Subcutaneous abdominal adipose tissue (tissue), 5 donors: ENCODE measurements around the gene EFNA5.

ENCODE experiments used
- H3K27ac ChIP-seq: one replicate; pipeline ENCODE4 v1.7.0; 2013; ENCODE audit warnings: low read depth, mild to moderate bottlenecking, inconsistent platforms, low read length, moderate library complexity
- H3K27me3 ChIP-seq, 5 donors: one replicate each; pipeline ENCODE4 v1.7.0; 2013; ENCODE audit warnings: low read length in 5 of 5, inconsistent platforms in 1 of 5; ENCODE audit not compliant: control insufficient read depth in 5 of 5, insufficient read depth in 4 of 5
- H3K36me3 ChIP-seq, 5 donors: one replicate each; pipeline ENCODE4 v1.7.0; 2013; ENCODE audit warnings: low read length in 5 of 5; ENCODE audit not compliant: control insufficient read depth in 5 of 5, insufficient read depth in 5 of 5
- H3K4me1 ChIP-seq, 5 donors: one replicate each; pipeline ENCODE4 v1.7.0; 2013; ENCODE audit warnings: low read length in 5 of 5, mild to moderate bottlenecking in 3 of 5, moderate library complexity in 1 of 5; ENCODE audit not compliant: control insufficient read depth in 5 of 5, insufficient read depth in 5 of 5
- H3K4me3 ChIP-seq, 5 donors: one replicate each; pipeline ENCODE4 v1.7.0; 2013; ENCODE audit warnings: low read length in 5 of 5, low read depth in 1 of 5
- H3K9ac ChIP-seq, 5 donors: one replicate each; pipeline ENCODE4 v1.7.0; 2013; ENCODE audit warnings: low read length in 5 of 5, mild to moderate bottlenecking in 4 of 5, moderate library complexity in 3 of 5
- H3K9me3 ChIP-seq, 5 donors: one replicate each; pipeline ENCODE4 v1.7.0; 2013; ENCODE audit warnings: low read length in 5 of 5; ENCODE audit not compliant: control insufficient read depth in 5 of 5
- donor health status: healthy.
- donor health status: healthy.
- donor health status: healthy.
- donor health status: healthy.
- donor health status: healthy.

EFNA5 gene

GRCh38 chr5:107665036-107665570 lies 5.6 kb downstream of the EFNA5 start:
- Histone ChIP-seq H3K36me3 (no peaks in the 10 kb centered on the region), H3K9me3 (no peaks in the 10 kb centered on the region), H3K27ac (peak overlapping the region; percentile 59), H3K27me3 (peaks cover 0 to 6% (median 0%) of the 10 kb centered on the region in 5 donors), H3K9ac (peak overlapping the region in 1 of 5 donors; percentile 0), H3K4me1 (peaks cover 0 to 26% (median 25%) of the 10 kb centered on the region in 5 donors), H3K4me3 (no peak overlapping the region)

GRCh38 chr5:107663697-107664096 lies 7.0 kb downstream of the EFNA5 start:
- no peaks in the 10 kb centered on the region for H3K36me3 ChIP-seq

DNA sequence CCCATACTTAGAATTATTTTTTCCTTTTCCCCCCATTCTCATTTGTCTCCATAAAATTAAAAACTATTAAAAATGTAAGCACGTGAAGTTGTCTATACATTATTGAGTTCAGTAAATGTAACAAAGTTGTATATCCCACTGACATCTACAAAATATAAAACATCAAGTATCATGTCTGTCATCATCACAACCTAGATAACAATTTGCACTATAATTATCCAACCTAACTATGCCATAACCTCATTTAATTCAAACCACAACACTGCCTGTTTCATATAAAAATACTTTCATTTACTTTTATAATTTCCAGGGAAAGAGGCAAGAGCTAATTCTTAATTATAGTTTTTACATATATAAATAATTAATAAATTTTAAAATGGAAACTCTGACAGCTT lies 9.1 kb downstream of the EFNA5 start:
- Histone ChIP-seq H3K27me3 (no peaks in the 10 kb centered on the region), H3K4me3 (no peak overlapping the region), H3K27ac (no peak overlapping the region), H3K36me3 (no peaks in the 10 kb centered on the region), H3K9ac (no peak overlapping the region), H3K4me1 (peaks cover 0 to 8% (median 4%) of the 10 kb centered on the region in 5 donors), H3K9me3 (no peaks in the 10 kb centered on the region)

More at GRCh38 chr5:107663697-107664096, 7.0 kb downstream of the EFNA5 start:
- Histone ChIP-seq H3K27me3 (peaks cover 0 to 4% (median 0%) of the 10 kb centered on the region in 5 donors), H3K4me3 (no peak overlapping the region), H3K4me1 (peaks cover 0 to 17% (median 12%) of the 10 kb centered on the region in 5 donors), H3K9me3 (no peaks in the 10 kb centered on the region), H3K27ac (peak overlapping the region; percentile 39), H3K9ac (no peak overlapping the region)

DNA sequence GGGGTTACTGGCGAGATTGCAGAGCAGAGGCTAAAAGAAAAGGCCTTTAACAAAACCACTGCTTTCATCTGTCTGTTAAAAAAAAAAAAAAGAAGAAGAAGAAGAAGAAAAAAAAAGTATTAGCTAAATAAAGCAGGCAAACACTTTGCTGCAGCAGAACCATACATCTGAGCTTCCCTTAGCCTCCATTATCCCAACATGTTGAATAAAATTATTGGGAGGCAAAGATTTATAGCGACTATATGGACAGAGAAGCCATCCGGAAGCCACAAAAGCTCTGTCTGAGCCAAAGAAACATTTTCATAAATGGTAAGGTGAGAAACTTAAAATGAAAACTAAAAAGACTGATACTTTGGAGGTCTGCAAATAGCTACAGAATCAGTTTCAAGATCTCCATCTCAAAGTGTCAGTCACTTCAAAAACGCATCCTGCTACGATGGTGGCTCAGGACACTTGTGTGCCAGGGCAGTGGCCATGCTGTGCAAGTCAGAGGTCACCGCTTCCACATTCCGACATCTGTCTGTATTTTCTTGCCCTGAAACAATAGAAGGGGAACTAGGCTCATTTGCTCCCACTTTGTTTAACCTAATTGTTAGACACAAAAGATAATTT lies 9.6 kb downstream of the EFNA5 start:
- no peak overlapping the region for H3K27ac ChIP-seq
- H3K27me3 ChIP-seq: no peaks in the 10 kb centered on the region
- no peaks in the 10 kb centered on the region for H3K9me3 ChIP-seq
- peaks cover 0 to 5% (median 0%) of the 10 kb centered on the region in 5 donors for H3K4me1 ChIP-seq
- no peaks in the 10 kb centered on the region for H3K36me3 ChIP-seq
- H3K9ac ChIP-seq: no peak overlapping the region
- H3K4me3 ChIP-seq: no peak overlapping the region

DNA sequence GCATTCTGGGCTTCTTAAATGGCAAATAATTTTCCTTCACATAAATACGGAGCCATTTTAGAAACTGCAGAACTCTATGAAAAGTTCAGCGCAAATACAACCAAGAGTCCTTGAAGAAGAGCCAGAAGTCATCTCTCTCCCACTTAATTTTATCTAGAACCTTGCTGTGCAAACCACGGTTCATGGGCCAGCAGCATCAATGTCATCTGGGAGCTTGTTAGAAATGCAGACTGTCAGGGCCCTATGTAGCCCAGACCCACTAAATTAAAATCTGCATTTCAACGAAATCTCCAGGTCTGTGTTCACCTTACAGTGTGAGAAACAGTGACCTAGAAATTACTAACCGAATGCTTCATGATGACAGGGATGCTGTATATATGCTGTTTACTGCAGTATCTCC lies 12.2 kb downstream of the EFNA5 start:
- Histone ChIP-seq H3K27ac (no peak overlapping the region), H3K4me1 (peaks cover 0 to 14% (median 0%) of the 10 kb centered on the region in 5 donors), H3K9me3 (no peaks in the 10 kb centered on the region), H3K36me3 (no peaks in the 10 kb centered on the region), H3K9ac (no peak overlapping the region), H3K27me3 (no peaks in the 10 kb centered on the region), H3K4me3 (no peak overlapping the region)

DNA sequence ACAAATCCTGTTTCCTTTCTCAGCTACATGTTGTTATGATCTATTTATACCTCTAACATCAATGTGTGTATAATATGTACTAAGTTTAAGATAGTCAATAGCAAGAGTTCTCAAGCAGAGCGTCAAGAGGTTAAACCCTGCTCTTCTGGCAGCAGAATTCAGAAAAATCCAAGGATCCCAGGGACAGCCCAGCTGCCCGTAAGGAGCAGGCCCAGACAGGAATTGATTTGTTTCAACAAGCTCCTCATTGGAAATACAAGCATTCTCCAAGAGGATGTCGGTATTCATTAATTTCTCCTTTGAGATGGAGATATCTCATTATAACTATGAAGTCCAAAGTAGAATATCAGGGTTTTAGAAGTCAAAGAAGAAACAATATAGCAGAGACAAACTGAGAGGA lies 14.9 kb downstream of the EFNA5 start:
- H3K9ac ChIP-seq: peak overlapping the region in 1 of 5 donors; percentile 21
- no peaks in the 10 kb centered on the region for H3K36me3 ChIP-seq
- H3K27ac ChIP-seq: no peak overlapping the region
- H3K4me1 ChIP-seq: peaks cover 0 to 20% (median 0%) of the 10 kb centered on the region in 5 donors
- H3K4me3 ChIP-seq: no peak overlapping the region
- no peaks in the 10 kb centered on the region for H3K27me3 ChIP-seq
- H3K9me3 ChIP-seq: no peaks in the 10 kb centered on the region

- no peak overlapping the region for H3K4me3 ChIP-seq
- no peaks in the 10 kb centered on the region for H3K9me3 ChIP-seq
- no peaks in the 10 kb centered on the region for H3K36me3 ChIP-seq
- no peak overlapping the region for H3K27ac ChIP-seq
- peaks cover 0 to 20% (median 0%) of the 10 kb centered on the region in 5 donors for H3K4me1 ChIP-seq
- H3K9ac ChIP-seq: no peak overlapping the region
- no peaks in the 10 kb centered on the region for H3K27me3 ChIP-seq
These were observed 15.9 kb downstream of the EFNA5 start for GRCh38 chr5:107654827-107655226.

DNA sequence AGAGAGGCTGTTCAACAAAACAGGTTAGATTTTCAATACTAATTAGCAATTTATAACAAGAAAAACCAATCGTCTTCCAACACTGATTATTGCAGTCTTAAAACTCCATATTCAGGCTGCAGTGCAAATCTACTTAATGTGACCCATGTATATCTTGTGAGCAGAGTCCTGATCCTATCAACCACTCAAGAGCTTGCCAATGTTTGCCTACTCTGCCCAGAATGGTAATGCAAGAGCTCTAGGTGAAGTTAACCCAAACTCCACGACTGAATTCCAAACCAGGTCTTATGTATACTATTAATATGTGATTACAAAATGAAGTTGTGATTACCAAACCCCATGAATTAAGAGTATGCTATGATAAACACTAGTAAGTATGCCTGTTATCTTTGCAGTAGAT lies 17.1 kb downstream of the EFNA5 start:
- Histone ChIP-seq H3K9ac (no peak overlapping the region), H3K9me3 (no peaks in the 10 kb centered on the region), H3K27me3 (no peaks in the 10 kb centered on the region), H3K4me3 (no peak overlapping the region), H3K4me1 (peaks cover 0 to 20% (median 0%) of the 10 kb centered on the region in 5 donors), H3K36me3 (no peaks in the 10 kb centered on the region), H3K27ac (no peak overlapping the region)

DNA sequence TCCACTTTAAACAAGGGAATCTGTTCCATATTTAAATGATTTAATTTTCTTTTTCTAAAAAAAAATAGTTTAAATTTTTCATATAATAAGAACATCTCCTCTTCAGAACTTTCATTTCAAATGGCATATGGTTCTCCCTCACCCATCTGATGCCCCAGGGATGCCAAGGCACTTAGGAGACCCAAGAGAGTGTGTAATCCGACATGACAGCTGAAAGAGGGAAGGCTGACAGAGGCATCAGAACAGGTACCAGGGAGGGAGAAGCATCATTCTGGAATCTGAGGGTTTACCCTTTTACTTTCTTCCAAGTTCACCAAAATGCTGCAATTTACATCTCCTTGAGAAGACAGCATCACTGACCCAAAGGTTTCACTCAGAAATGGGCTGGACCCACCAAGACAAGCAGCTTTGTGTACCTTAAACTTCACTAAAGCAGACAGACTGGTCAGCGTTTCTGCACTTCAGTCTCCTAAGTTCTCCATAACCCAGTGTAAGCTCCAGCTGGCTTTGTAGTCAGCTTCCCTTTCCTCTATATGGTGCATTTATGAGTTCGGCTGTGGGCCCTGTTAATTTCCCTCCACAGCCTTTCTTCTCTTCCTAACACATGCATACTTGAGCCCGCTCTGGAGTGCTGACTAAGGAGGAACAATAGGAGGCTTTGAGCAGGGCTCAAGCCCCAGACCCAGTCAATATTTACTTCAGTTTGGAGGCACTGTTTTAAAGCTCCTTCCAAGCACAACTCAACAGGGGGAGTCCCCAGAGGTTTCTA lies 17.7 kb downstream of the EFNA5 start:
- Histone ChIP-seq H3K27ac (no peak overlapping the region), H3K9ac (no peak overlapping the region), H3K36me3 (no peaks in the 10 kb centered on the region), H3K27me3 (no peaks in the 10 kb centered on the region), H3K4me3 (no peak overlapping the region), H3K9me3 (no peaks in the 10 kb centered on the region), H3K4me1 (peaks cover 0 to 19% (median 0%) of the 10 kb centered on the region in 5 donors)

DNA sequence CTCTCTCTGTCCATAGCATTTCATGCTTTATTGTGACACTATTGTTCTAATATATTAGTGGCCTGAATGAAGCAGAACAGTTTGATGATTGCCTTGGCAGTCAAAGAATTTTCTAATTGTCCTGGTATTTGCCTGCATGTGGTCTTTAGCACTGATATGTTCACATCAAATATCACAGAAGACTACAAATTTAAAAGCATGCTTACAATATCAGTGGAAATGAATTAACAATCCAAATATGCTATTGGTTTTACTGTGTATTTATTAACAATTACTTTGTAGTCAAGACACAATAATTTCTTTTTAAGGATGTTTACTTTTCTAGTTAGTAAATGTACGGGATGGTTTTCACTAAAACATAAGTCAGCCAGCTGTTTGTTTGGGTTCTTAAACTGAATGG lies 18.3 kb downstream of the EFNA5 start:
- no peak overlapping the region for H3K9ac ChIP-seq
- no peak overlapping the region for H3K4me3 ChIP-seq

More for the DNA sequence above, 18.3 kb downstream of the EFNA5 start:
- peaks cover 0 to 15% (median 0%) of the 10 kb centered on the region in 5 donors for H3K4me1 ChIP-seq
- H3K9me3 ChIP-seq: no peaks in the 10 kb centered on the region
- H3K27me3 ChIP-seq: no peaks in the 10 kb centered on the region
- no peaks in the 10 kb centered on the region for H3K36me3 ChIP-seq
- H3K27ac ChIP-seq: no peak overlapping the region
